ENCODE data around the gene PIEZO1. TPM values are rescaled to one million over a fixed set of nuclear protein-coding genes. Genes with fewer than 3 reads are reported as not detected.
A peak's percentile ranks its signal among the peaks of the same experiment; 100 is the strongest.

PIEZO1 gene
- total RNA-seq, 4 donors from 2014 or later, result 105 to 248 (median 172) TPM

DNA sequence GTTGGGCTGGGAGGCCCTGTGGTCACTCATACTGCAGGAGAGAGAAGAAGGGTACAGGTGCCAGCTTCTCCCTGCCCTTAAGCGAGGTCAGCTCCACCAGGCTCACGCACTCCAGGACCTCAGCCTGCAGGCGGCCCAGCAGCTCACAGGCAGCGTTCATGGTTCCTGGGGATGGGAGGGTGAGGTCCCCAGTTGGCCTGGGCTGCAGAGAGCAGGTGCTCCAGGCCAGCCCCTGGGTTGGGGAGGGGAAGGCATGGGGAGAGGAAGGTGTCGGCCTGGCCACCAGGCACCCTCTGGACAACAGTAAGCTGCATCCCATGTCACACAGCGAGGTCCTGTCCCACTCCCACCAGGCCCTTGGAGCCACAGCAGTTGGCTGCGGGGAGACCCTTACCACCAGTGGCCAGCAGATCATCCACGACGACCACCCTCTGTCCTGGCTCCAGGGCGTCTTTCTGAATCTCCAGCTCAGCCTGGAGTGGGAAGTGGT is 24.7 kb upstream of the PIEZO1 start:
- Histone ChIP-seq H3K9me3 (no peaks in the 10 kb centered on the region), H3K4me3 (no peak overlapping the region), H3K4me1 (peaks cover 0 to 48% (median 23%) of the 10 kb centered on the region in 3 donors), H3K27me3 (peaks cover 1% of the 10 kb centered on the region), H3K27ac (peak overlapping the region in 2 of 4 donors; percentile 93 to 97), H3K36me3 (peaks cover 0 to 27% of the 10 kb centered on the region in 2 donors)
- WGBS, 2 donors (ENCODE audit: low coverage in 1 of 2), result no CpG with 5 or more reads among the region's 10 CpGs
- TF ChIP-seq POLR2AphosphoS5 (IDR thresholded peaks at IDR 0.05) (no peak), POLR2A (IDR thresholded peaks at IDR 0.05) (no peak), EP300 (IDR thresholded peaks at IDR 0.05) (no peak)
- TF ChIP-seq, protein P1, sequence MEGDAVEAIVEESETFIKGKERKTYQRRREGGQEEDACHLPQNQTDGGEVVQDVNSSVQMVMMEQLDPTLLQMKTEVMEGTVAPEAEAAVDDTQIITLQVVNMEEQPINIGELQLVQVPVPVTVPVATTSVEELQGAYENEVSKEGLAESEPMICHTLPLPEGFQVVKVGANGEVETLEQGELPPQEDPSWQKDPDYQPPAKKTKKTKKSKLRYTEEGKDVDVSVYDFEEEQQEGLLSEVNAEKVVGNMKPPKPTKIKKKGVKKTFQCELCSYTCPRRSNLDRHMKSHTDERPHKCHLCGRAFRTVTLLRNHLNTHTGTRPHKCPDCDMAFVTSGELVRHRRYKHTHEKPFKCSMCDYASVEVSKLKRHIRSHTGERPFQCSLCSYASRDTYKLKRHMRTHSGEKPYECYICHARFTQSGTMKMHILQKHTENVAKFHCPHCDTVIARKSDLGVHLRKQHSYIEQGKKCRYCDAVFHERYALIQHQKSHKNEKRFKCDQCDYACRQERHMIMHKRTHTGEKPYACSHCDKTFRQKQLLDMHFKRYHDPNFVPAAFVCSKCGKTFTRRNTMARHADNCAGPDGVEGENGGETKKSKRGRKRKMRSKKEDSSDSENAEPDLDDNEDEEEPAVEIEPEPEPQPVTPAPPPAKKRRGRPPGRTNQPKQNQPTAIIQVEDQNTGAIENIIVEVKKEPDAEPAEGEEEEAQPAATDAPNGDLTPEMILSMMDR (IDR thresholded peaks at IDR 0.05), result no peak
- ATAC-seq, result no peak

DNA sequence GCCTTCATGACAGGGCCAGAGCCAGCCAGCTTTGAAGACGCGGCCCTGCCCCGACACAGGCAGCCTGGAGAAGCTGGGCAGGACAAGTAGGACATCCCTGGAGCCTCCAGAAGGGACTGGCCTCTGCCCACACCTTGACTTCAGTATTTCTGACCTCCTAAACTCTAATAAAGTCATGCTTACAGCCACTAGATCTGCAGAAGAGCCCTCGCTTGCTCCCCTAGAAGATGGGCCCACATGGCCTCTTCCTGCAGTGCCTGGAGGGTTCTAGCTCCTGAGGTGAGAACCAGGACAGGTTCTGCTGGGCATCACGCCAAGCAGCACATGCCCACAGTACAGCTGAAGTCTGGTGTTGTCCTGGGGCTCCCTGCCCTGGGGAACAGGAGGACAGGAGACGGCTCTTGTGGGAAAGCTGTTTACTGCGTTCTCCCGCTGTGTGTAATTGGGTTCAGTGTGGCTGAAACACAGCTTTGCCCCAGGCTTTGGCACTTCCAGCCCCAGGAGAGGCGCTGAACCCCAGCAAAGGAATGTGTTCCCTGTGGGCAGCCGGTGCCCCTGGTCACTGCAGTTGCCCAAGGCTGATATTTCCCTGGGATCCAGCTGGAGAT is 24.2 kb upstream of the PIEZO1 start:
- 100% methylated on average over 3 of the region's 10 CpGs for WGBS, 2 donors (ENCODE audit: low coverage in 1 of 2)
- ATAC-seq, result no peak

DNA sequence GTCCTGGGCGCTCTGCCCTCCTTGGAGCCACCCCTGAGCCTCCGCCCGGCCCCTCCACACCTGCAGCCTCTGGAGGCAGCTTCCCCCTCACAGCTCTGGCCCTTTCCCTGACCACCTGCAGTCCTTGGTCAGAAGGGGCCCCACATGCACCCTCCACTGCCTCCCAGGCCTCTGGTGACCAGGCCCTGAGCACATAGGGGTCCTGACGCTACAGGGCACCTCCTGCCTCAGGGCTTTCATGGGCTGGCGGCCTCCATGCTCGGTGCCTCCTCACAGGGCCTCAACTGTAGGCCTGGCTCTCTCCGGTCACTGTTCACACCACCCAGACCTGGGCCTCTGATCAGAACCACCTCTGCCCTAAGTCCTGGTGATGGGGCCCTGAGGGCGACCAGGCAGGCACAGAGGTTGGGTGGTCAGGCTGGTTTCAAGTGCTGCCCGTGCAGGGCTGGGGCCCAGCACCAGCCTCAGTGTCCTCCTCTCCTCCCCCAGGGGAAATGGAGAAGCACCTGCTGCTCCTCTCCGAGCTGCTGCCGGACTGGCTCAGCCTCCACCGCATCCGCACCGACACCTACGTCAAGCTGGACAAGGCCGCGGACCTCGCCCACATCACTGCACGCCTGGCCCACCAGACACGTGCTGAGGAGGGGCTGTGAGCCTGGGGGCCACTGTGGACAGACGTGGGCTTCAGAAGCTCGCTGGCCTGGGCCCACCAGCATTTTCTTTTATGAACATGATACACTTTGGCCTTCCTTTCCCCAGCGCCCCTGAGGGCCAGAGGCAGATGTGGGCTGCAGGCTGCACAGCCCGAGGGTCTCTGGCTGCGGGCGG is 22.8 kb upstream of the PIEZO1 start:
- Histone ChIP-seq H3K9me3 (no peaks in the 10 kb centered on the region), H3K27me3 (peaks cover 13% of the 10 kb centered on the region), H3K27ac (no peak overlapping the region), H3K4me3 (no peak overlapping the region), H3K4me1 (peaks cover 0 to 57% (median 27%) of the 10 kb centered on the region in 3 donors), H3K36me3 (peaks cover 0 to 27% of the 10 kb centered on the region in 2 donors)
- WGBS, 2 donors (ENCODE audit: low coverage in 1 of 2), result 87% methylated on average over 3 of the region's 26 CpGs; no CpG with 5 or more reads in 1 of the 2 donors
- ATAC-seq, result no peak
- TF ChIP-seq POLR2AphosphoS5 (IDR thresholded peaks at IDR 0.05) (no peak), POLR2A (IDR thresholded peaks at IDR 0.05) (no peak), EP300 (IDR thresholded peaks at IDR 0.05) (no peak)
- TF ChIP-seq, protein P1 (IDR thresholded peaks at IDR 0.05), result no peak

More for the DNA sequence above, 24.2 kb upstream of the PIEZO1 start:
- TF ChIP-seq POLR2A (IDR thresholded peaks at IDR 0.05), result no peak
- no peak for TF ChIP-seq POLR2AphosphoS5 (IDR thresholded peaks at IDR 0.05)
- TF ChIP-seq, protein P1 (IDR thresholded peaks at IDR 0.05), result no peak
- no peak for TF ChIP-seq EP300 (IDR thresholded peaks at IDR 0.05)
- peaks cover 0 to 27% of the 10 kb centered on the region in 2 donors for H3K36me3 ChIP-seq
- no peak overlapping the region for H3K4me3 ChIP-seq
- peak overlapping the region in 1 of 4 donors; percentile 93 for H3K27ac ChIP-seq
- peaks cover 7% of the 10 kb centered on the region for H3K27me3 ChIP-seq
- no peaks in the 10 kb centered on the region for H3K9me3 ChIP-seq
- H3K4me1 ChIP-seq, result peaks cover 0 to 53% (median 29%) of the 10 kb centered on the region in 3 donors

DNA sequence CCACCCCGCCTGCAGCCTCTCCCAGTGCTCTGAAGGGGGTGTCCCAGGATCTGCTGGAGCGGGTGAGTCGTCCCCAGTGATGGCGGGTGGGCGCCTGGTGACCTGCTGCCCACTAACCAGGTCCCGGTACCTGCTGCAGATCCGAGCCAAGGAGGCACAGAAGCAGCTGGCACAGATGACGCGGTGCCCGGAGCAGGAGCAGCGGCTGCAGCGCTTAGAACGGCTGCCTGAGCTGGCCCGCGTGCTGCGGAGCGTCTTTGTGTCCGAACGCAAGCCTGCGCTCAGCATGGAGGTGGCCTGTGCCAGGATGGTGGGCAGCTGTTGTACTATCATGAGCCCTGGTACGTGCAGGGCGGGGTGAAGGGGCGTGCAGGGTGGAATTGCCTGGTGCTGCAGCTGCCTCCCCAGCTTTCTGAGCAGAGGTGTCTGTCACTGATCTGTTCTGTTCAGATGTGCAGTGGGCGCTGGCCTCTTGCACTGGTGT is 22.2 kb upstream of the PIEZO1 start:
- no peak for ATAC-seq
- TF ChIP-seq, protein P1 (IDR thresholded peaks at IDR 0.05), result no peak
- TF ChIP-seq POLR2A (IDR thresholded peaks at IDR 0.05) (no peak), POLR2AphosphoS5 (IDR thresholded peaks at IDR 0.05) (no peak), EP300 (IDR thresholded peaks at IDR 0.05) (no peak)
- peaks cover 13% of the 10 kb centered on the region for H3K27me3 ChIP-seq
- no CpG with 5 or more reads among the region's 24 CpGs for WGBS, 2 donors (ENCODE audit: low coverage in 1 of 2)
- no peak overlapping the region for H3K4me3 ChIP-seq
- no peak overlapping the region for H3K27ac ChIP-seq
- H3K36me3 ChIP-seq, result peaks cover 0 to 27% of the 10 kb centered on the region in 2 donors
- peaks cover 0 to 57% (median 28%) of the 10 kb centered on the region in 3 donors for H3K4me1 ChIP-seq
- no peaks in the 10 kb centered on the region for H3K9me3 ChIP-seq
